GM18499 (cell line): ENCODE results near the gene IFNAR1.
"Not testable (repeated sequence)": the region's sequence is repeated elsewhere in the genome, so short reads cannot be mapped to it uniquely, and the experiment has no call there.

Source experiments
- ATAC-seq: cut with Tn5 transposase; IDR thresholded peaks from one replicate; pipeline ENCODE4 v1.9.1; 2021; ENCODE audit warnings: moderate number of reproducible peaks; ENCODE audit not compliant: insufficient read depth, unreplicated experiment

Gene IFNAR1

DNA sequence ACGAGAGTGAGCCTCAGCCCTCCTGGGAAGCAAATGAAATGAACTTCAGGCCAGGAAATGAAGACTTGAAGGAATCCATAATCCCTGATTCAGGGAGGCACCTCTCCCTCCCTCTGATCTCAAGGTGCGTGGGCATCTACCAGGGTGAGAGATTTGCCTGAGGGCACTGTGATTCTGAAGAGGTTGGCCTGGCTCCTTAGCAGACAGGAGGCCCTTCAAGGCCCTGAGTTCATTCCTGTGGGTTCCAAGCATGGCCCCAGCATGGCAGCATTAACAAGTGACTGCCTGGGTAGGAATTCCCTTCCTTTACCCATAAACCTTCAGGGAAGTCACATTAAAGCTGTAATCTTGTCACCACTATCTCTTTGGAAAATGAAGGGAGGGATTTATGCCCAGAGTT is 48.7 kb downstream of the IFNAR1 start:
- no peak for ATAC-seq

DNA sequence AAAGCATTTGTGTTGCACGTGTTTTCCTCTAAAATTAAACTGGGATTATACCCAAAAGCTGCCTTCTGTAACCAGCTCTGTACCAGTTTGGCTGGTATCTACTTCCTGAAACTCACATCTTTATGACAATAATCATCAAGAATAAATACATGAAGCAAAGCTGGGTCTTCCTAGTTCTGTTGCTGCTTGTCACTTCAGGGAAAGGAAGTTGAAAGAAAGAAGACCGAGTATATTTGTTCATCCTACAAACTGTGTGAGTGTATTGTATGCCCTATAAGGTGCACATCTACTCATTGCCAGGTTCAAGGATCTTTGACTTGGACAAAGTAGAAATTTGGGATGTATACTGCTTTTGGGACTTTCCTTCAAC is 49.3 kb downstream of the IFNAR1 start:
- no peak for ATAC-seq

DNA sequence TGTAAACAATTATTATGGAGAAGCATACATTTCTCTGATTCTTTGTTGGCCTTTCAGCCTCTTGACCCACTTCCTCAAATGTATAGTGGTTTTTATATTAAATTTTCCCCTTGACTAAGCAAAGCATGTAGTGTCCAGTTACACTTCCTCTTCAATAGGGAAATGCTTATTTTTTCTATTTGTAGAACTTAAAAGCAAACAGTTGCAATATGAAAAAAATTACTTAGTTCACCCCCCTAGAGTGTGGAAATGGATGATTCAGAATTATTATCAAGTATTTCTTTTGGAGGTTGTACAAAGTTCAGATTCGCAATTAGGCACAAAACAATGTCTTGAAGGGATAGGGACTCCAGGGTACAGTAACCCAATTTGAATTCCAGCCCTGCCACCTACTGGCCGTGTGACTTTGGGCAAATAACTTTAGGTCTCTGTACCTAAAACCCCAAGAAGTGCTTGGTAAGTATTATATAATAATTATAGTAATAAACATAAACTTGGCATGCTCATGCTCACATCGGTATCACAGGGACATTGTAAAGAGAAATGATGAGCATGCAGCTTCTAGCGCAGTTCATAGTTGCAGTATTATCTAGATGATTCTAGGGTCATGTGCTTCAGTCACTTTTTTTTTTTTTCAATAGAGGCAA is 49.8 kb downstream of the IFNAR1 start:
- ATAC-seq = peak; percentile 39

DNA sequence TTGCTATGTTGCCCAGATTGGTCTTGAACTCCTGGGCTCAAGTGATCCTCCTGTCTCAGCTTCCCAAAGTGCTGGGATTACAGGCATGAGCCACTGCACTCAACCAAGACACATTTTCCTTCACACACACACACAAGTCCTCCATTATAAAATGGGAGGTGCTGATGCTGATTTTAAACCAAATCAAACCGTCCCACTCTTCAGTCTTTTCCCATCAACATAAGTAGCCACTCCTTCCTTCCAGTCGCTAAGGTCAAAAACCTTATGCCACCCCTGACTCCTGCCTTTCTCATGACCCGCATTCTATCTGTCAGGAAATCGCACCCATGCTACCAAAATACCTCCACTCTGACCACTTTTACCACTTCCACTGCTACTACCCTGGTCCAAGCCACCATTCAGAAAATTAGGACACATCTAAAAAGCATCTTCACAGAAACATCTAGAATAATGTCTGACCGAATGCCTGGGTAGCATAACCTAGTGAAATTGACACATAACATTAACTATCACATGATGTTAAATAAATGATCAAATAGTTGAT is 50.4 kb downstream of the IFNAR1 start:
- ATAC-seq = no peak

DNA sequence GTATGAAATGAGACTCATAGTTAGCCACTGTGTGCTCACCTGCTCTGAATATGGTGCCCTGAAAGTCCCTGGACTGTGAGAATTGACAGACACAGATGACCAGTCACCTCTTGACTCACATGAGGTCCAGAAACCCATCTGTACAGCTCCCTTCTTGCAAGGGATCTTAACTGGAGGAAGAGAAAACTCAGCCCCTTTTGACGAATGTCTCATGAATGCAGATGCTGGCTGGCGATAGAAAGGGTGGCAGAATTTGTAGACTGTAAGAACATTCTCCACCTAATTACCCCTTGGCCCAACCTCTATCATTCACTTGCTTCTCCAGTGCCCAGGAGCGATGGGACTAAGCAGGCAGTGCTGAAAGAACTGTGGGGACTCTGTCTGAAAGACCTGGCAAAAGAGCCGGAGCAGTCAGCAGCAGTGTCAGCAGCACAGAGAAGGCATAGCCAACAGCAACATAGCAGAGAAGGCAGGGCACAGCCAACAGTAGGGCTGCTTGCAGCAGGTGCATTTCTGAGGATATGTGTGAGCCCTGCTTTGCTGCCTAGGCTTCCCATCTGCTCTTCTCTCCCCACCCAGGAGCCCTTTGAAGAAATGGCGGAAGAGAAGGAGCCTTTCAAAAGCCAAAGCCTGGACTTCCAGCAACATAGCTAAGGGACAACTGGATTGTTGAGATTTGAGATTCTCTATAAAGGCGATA is 52.6 kb downstream of the IFNAR1 start:
- no peak for ATAC-seq

DNA sequence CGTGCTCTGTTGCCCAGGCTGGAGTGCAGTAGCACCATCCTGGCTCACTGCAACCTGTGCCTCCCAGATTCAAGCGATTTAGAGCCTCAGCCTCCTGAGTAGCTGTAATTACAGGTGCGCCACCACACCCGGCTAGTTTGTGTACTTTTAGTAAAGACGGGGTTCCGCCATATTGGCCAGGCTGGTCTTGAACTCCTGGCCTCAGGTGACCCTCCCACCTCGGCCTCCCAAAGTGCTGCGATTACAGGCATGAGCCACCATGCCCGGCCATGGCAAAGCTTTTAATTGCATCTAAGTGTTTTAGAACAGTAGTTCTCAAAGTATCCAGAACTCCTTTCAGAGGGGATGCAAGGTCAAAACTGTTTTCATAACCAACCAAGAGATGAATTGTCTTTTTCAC is 53.3 kb downstream of the IFNAR1 start:
- no peak for ATAC-seq

DNA sequence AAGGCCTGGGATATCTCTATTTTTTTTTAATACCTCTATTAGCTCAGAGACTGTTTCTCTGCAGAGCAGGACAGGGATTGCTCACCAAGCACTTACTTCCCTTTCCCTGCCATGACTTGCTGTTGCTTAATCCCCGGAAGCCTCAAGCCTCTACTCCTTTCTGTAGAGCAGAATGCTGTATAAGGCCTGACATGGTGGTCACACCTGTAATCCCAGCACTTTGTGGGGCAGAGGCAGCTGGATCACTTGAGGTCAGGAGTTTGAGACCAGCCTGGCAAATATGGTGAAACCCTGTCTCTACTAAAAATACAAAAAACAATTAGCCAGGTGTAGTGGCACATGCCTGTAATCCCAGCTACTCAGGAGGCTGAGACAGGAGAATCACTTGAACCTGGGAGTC is 55.2 kb downstream of the IFNAR1 start:
- not testable (repeated sequence) for ATAC-seq

DNA sequence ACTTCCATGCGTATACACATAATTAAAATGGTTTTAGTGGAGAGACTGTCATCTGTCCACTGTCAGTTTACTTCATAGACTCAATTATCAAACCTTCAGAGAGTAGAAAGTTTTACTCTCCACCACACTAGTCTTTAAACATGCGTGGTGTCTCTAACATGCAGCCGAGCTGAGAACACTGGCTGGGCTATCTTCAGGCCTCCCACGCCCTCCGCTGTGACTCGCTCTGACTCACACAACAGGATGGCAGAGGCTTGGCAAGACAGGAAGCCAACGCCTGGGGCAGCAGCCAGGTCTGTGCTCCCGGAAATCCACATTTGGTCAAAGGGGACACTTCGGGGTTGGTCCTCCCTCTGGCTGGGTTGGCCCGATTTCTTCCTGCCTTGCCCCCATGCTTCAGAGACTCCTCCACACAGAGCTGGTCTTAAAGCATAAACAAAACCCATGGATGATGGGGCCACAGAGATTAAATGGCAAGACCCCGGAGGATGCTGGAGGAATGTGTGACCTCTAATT is 55.8 kb downstream of the IFNAR1 start:
- ATAC-seq = no peak

DNA sequence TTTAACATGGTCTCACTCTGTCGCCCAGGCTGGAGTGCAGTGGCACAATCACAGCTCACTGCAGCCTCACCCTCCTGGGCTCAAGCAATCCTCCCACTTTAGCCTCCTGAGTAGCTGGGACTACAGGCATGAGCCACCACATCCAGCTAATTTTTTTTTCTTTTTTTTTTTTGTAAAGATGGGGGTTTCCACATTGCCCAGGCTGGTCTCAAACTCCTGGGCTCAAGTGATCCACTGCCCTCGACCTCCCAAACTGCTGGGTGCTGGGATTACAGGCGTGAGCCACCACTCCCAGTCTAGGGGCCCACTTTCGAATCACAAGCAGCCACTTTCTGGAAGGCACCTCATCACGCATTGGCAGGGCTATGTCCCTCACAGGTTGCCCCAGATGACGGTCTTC is 56.6 kb downstream of the IFNAR1 start:
- ATAC-seq = not testable (repeated sequence)

DNA sequence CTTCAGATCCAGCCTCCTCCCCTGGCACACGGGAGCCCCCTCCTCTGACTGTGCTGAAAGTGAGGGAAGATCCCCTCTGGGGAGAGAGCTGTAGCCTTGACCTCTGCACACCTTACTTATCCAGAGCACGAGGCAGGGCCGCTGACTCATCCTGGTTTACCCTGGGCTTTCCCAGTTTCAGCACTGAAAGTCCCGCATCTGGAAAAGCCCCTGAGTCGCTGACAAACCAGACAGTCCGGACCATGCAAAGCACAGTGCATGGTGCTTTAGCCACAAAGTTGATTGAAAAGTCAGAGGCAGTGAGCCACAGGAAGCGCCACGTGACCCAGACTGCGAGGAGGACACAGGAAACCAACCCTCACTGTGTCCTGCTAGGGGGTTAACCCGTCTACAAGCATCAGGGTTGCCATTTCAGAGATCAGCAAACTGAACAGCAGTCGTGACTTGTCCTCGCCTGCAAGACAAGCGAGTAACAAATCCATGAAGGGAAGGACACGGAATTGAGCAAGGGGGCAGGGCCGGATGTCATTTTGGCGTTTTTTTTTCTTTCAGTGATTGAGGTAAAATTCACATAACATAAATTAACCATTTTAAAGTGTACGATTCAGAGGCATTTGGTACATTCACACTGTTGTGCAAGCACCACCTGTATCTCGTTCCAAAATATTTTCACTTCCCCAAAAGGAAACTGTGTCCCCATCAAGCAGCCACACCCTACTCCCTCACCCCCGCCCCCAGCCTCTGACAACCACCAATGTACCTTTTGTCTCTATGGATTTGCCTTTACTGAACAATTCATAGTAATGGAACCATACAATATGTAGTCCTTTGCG is 58.5 kb downstream of the IFNAR1 start:
- peak; percentile 40 for ATAC-seq

DNA sequence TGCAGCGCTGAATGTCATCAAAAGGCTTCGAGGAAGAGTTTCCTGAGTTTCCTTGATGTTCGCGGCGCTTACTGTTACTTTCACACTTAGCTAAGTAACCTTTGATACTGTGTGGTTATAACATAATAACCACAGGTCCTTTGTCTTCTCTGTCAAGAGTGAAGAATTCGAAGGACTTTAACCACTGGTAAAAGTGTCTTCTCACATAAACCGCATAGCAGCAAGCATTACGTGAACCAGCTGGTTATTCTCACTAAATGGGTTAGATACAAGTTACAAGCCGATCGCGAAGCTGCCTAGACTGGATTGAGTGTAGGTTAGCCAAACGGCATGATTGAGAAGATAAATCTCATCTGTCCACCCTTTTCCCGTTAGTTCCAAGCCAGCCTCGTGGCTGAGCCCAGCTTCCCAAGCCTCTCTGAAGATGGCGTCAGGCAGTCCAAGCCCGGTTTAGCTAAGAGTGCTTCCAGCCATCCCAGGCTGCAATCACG is 60.1 kb downstream of the IFNAR1 start:
- no peak for ATAC-seq

DNA sequence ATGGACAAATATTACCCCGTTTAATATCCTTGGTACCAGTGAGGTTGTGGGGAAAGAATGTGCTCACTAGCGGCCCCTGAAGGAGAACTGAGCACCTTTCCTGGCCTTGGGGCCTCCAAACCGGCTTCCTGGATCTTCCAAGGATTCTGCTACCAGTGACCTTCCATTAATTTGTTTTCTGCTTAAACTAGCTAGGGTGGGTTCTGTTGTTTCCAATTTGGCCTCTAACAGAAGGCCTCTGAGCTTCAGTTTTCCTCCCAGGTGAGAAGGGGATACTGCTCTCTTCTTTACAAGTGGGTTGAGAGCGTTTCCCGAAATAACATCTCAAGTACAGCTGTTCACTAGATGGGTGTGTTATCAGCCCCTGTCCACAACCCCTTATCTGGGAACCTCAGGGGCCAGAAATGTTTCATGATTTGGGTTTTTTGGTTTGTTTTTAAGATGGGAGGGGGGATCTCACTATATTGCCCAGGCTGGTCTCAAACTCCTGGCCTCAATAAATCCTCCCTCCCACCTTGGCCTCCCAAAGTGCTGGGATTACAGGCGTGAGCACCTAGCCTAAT is 61.5 kb downstream of the IFNAR1 start:
- no peak for ATAC-seq

DNA sequence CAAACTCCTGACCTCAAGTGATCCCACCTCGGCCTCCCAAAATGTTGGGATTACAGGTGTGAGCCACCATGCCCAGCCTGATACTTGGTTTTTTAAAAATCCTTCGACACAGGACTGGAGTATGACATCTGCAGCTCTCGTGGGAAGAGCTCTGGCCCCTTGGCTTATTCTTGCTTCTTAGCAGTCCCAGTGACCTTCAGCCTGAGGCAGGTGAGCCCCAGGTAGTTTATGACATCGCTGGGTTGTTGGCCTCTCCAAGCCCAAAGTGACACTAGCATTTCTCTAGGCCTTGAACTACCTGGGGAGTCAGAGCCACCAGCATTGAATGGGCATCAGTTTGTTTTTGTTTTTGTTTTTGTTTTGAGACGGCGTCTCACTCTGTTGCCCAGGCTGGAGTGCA is 62.5 kb downstream of the IFNAR1 start:
- no peak for ATAC-seq

DNA sequence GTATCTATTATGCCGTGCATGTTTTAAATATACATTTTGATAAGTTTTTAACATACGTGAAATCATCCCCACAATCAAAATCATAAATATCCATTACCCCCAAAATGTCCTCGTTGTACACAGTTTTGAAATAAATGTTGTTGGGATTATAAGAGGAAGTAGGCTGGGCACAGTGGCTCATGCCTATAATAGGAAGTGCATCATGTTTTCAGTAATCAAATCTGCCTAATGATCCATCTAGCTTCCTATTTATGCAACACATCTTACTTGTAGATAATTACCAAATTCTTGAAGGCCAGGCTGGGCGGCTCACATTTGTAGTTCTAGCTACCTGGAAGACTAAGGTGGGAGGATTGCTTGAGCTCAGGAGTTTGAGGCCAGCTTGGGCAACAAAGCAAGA is 63.4 kb downstream of the IFNAR1 start:
- no peak for ATAC-seq

DNA sequence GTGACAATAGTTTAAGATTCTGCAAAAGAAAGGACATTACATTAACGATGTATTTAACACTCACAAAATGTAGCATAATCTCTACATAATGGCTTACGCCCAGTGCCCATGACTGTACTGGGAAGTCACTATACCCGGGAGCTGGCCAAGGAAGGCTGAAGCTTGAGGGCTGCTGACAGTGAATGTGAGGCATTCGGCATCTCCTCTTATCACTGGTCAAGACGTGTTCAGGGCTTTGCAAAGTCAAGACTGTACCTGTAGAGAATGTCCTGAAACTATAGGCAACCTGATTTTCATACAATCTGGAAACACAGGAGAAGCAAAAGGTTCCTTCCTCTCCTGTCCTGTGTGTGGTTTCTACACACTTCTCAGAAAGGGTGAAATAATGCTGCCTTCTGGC is 65.7 kb downstream of the IFNAR1 start:
- ATAC-seq = no peak

DNA sequence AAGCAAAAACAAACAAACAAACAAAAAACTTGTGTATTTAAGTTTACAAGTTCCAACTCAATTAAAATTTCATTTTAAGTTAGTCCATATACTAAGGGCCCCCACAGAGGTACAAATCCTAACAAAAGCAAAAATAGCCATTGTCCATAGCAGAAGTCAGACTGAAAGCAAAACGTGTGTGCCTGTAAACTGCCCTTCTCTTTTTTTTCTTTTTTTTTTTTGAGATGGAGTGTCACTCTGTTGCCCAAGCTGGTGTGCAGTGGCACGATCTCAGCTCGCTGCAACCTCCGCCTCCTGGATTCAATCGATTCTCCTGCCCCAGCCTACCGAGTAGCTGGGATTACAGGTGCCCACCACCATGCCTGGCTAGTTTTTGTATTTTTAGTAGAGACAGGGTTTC is 66.9 kb downstream of the IFNAR1 start:
- no peak for ATAC-seq

DNA sequence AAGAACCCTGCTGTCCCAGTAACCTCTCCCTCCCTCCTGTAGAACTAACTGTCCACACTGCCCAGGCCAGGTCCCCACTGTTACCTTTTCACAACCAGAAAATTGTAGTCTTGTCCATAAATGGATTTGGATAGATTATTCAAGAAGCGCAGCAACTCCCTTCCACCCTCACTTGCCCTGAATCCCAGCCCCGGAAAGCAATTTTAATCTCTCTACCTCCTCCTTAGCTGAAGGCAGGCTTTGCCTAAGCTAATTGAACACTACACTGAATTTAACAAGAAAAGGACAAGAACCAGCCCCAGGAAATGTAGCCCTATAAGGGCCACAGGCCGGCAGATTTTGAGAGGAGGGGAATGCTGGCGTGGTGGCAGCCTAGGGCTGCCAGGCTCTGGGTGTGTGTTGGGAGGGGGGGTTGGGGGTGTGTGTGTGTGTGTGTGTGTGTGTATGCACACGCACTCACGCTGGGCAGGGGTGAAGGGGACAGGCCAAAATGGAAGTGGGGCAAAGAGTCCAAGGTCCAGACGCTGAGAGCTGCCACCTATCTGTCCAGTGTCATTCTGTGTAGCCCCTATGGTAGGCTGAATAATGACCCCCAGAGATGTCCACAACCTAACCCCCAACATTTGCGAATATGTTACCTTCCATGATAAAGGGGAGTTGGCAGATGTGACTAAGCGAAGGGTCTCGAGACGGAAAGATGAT is 67.7 kb downstream of the IFNAR1 start:
- no peak for ATAC-seq

DNA sequence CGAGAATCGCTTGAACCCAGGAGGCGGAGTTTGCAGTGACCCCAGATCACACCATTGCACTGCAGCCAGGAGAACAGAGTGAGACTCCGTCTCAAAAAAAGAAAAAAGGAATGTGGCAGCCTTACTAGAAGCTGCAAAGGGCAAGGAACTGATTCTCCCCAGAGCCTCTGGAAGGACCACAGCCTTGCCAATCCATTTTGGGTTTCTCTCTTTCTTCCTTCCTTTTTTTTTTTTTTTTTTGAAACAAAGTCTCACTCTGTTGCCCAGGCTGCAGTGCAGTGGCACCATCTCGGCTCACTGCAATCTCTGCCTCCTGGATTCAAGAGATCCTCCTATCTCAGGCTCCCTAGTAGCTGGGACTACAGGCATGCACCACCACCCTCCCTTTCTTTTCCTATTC is 68.6 kb downstream of the IFNAR1 start:
- no peak for ATAC-seq

DNA sequence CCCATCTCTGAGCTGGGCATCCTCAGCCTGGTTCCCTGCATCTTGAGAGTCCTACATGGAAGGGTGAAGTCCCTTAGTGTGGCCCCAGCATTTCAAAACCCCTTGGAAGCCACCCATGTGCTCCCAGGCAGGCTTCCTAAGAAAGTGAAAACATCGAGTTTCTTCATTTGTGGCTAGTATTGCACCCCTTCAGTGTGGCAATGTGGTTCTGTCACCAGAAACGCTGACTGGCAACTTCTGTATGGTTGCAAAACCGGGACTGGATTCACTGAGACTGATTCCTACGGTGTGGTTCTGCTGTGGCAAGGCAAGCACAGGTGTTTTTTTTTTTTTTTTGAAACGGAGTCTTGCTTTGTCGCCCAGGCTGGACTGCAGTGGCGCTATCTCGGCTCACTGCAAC is 69.5 kb downstream of the IFNAR1 start:
- ATAC-seq = no peak

DNA sequence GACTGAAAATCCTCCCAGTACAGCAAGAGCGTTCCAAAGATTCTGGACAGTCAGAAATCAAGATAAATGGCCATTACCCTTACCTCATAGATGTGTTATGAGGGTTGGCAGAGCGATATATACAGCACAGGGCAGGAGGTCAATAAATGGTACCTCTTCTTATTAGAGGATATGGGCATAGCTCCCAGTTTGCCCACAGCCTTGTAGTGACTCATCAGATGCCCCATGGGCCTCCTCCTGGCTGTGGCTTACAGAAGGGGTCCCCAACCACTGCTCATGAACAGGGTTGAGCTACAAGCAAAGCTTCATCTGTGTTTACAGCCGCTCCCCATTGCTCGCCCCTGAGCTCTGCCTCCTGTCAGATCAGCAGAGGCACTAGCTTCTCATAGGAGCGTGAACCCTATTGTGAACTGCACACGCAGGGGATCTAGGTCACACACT is 71.1 kb downstream of the IFNAR1 start:
- ATAC-seq = no peak
